ENCODE results near the gene NUP160. TPM values are rescaled to one million over a fixed set of nuclear protein-coding genes. Genes with fewer than 3 reads are reported as not detected.

The NUP160 gene
- total and polyA plus RNA-seq, 2 of the 13 experiments (the other 11 are each of a cell fraction or from before 2014, with no cell fraction given): 28.3 to 43.5 TPM

DNA sequence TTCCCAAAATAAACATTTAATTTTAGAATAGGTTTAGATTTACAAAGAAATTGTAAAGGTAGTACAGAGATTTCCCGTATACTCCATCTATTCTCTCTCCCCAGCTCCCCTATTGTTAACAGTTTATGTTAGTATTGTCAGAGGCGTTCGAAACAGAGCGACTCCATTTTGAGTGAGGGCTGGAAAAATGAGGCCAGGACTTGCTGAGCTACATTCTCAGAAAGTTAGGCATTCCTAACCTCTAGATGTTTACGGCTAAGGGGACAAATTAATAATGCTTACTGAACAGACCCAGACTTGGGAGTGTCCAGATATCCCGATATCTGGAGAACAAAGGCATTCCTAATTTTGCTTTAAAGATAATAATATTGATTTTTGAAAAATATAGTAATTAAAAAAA lies 12.4 kb upstream of the NUP160 start (continued):
- TF ChIP-seq ATM (IDR thresholded peaks at IDR 0.05; ENCODE audit: borderline replicate concordance) (no peak), ZIK1 (CRISPR knock-in tag; IDR thresholded peaks at IDR 0.05; ENCODE audit: borderline replicate concordance, low read depth) (no peak), ZNF484 (CRISPR knock-in tag; IDR thresholded peaks at IDR 0.05; ENCODE audit: borderline replicate concordance, low read depth) (no peak), TRAFD1 (CRISPR knock-in tag; IDR thresholded peaks at IDR 0.05; ENCODE audit: borderline replicate concordance) (no peak)

GRCh38 chr11:47857892-47858543 lies 9.9 kb upstream of the NUP160 start:
- H3K9ac ChIP-seq (ENCODE audit: insufficient read depth, low read depth, low read length): no peak overlapping the region
- no peak overlapping the region for H3K27ac ChIP-seq (ENCODE audit: extremely low read length, insufficient read depth, low read length)
- BruUV-seq (replicated peaks): no TSS peak
- H4K20me1 ChIP-seq (ENCODE audit: insufficient read depth, low read length): no peaks in the 10 kb centered on the region
- intact Hi-C loops (cut with micrococcal nuclease; ENCODE audit: unreplicated experiment): loop anchor here (10.0 kb wide), 1 partner anchor 403 kb away; no protein-coding TSS in a partner anchor
- in situ Hi-C loops (cut with HindIII; ENCODE audit: extremely low pct_ligation_motif_present, low pct_unique_long_range_greater_than_20kb): no loop called here
- ATAC-seq: no peak
- H3K27me3 ChIP-seq (ENCODE audit: control insufficient read depth in 1 of 2, insufficient read depth in 2 of 2, low read length in 2 of 2): no peaks in the 10 kb centered on the region
- WGBS (ENCODE audit: low lambda C conversion rate): 30% methylated on average over 10 of the region's 10 CpGs
- no peak for DNase-seq (ENCODE audit: low spot score)
- no peaks in the 10 kb centered on the region for H3K79me2 ChIP-seq (ENCODE audit: insufficient read depth, low read length)
- ChIA-PET POLR2A (no interaction called here), CTCF (ENCODE audit: low intra/inter-chr PET ratio, low total read pairs) (no interaction called here)
- H3K36me3 ChIP-seq (replicated peaks in 1 of 2; ENCODE audit: control insufficient read depth in 1 of 2, insufficient read depth in 2 of 2, low read length in 2 of 2): no peaks in the 10 kb centered on the region
- H3K4me2 ChIP-seq (ENCODE audit: low read depth, low read length): no peak overlapping the region
- H3K4me3 ChIP-seq (replicated peaks in 1 of 3; ENCODE audit: insufficient read depth in 1 of 3, low read depth in 2 of 3, low read length in 3 of 3): no peak overlapping the region
- peaks cover 8% of the 10 kb centered on the region for H3K4me1 ChIP-seq (ENCODE audit: insufficient read depth, low read length)
- no peak overlapping the region for H2AFZ ChIP-seq (ENCODE audit: low read length)
- no peak for TF ChIP-seq TFDP2 (CRISPR knock-in tag; IDR thresholded peaks at IDR 0.05)
- TF ChIP-seq HOXA7 (CRISPR knock-in tag; IDR thresholded peaks at IDR 0.05): no peak
- TF ChIP-seq, protein P1, sequence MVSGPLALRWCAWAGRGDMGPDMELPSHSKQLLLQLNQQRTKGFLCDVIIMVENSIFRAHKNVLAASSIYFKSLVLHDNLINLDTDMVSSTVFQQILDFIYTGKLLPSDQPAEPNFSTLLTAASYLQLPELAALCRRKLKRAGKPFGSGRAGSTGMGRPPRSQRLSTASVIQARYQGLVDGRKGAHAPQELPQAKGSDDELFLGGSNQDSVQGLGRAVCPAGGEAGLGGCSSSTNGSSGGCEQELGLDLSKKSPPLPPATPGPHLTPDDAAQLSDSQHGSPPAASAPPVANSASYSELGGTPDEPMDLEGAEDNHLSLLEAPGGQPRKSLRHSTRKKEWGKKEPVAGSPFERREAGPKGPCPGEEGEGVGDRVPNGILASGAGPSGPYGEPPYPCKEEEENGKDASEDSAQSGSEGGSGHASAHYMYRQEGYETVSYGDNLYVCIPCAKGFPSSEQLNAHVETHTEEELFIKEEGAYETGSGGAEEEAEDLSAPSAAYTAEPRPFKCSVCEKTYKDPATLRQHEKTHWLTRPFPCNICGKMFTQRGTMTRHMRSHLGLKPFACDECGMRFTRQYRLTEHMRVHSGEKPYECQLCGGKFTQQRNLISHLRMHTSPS (CRISPR knock-in tag; IDR thresholded peaks at IDR 0.05; ENCODE audit: low read depth): no peak
- no peak for TF ChIP-seq ZNF263 (CRISPR knock-in tag; IDR thresholded peaks at IDR 0.05)
- no peak for FAIRE-seq
- no peaks in the 10 kb centered on the region for H3K9me3 ChIP-seq (ENCODE audit: low read length)

Measured in HepG2 (cell line).